HepG2 (cell line): ENCODE results near the gene LHX1. TPM values are rescaled to one million over a fixed set of nuclear protein-coding genes. Genes with fewer than 3 reads are reported as not detected.

ENCODE experiments used
- ATAC-seq: fragments of 200-7000 bp; cut with Tn5 transposase; 3 replicates; pipeline ENCODE4 v1.9.1; 2020; ENCODE audit warnings: mild to moderate bottlenecking, moderate library complexity
- BruUV-seq: library from RNA; stranded (reverse); fragments of 400-500 nt; replicated peaks from 2 replicates; lab custom pipeline; 2021; lab: Mats Ljungman, UMichigan
- CTCF ChIA-PET: fragments of 300-600 bp; formaldehyde crosslinking; extraction: SDS; loops from one replicate; lab custom pipeline; 2021; ENCODE audit warnings: low total read pairs, inconsistent platforms, low intra/inter-chr PET ratio; lab: Yijun Ruan, JAX
- POLR2A ChIA-PET: fragments of 350-600 bp; sonication (Branson Sonifier 250); formaldehyde crosslinking; loops from one replicate; lab custom pipeline; 2020; ENCODE audit warnings: antibody characterized with exemption, inconsistent platforms; lab: Yijun Ruan, JAX
- DNase-seq: peaks from one replicate; pipeline ENCODE4 v3.0.0-alpha.2; 2015; ENCODE audit warnings: low spot score
- FAIRE-seq: peaks from 3 replicates; lab custom pipeline; 2011; peaks lifted over from hg19 to GRCh38; lab: Jason Lieb, UNC
- H2AFZ ChIP-seq: one replicate; pipeline ENCODE4 v1.6.1; 2011; ENCODE audit warnings: low read length, inconsistent platforms
- H3K27ac ChIP-seq: fragments of 300-600 bp; 3 replicates; pipeline ENCODE4 v1.8.0; 2011; ENCODE audit warnings: mixed run types, mild to moderate bottlenecking, mixed read lengths, low read length, inconsistent platforms; ENCODE audit not compliant: insufficient read depth; ENCODE audit errors: extremely low read length
- H3K27me3 ChIP-seq, 2 experiments: fragments of 200-600 bp in 1 of 2; 2 replicates in 1 of 2; 3 replicates in 1 of 2; pipeline versions ENCODE4 v1.6.0 to v1.8.0; 2011; ENCODE audit warnings: low read length in 2 of 2, mild to moderate bottlenecking in 2 of 2, moderate library complexity in 2 of 2, inconsistent platforms in 1 of 2; ENCODE audit not compliant: insufficient read depth in 2 of 2, control insufficient read depth in 1 of 2
- H3K36me3 ChIP-seq, 2 experiments: fragments of 200-600 bp in 1 of 2; replicated peaks in 1 of 2; 2 replicates in 1 of 2; 3 replicates in 1 of 2; pipeline versions ENCODE4 v1.5.1 to v1.8.0; 2011; ENCODE audit warnings: low read length in 2 of 2, inconsistent platforms in 1 of 2; ENCODE audit not compliant: insufficient read depth in 2 of 2, control insufficient read depth in 1 of 2
- H3K4me1 ChIP-seq: 2 replicates; pipeline ENCODE4 v1.5.1; 2012; ENCODE audit warnings: low read length, inconsistent platforms; ENCODE audit not compliant: insufficient read depth
- H3K4me2 ChIP-seq: 2 replicates; pipeline ENCODE4 v1.6.0; 2011; ENCODE audit warnings: low read depth, low read length, inconsistent platforms
- H3K4me3 ChIP-seq, 3 experiments: fragments of 200-600 bp in 1 of 3; sonication (generic), shearing (Covaris generic) in 1 of 3; replicated peaks in 1 of 3; 2 replicates each; pipeline ENCODE4 v1.5.1; 2011 to 2016; ENCODE audit warnings: low read length in 3 of 3, inconsistent platforms in 2 of 3, low read depth in 2 of 3, mild to moderate bottlenecking in 2 of 3, control low read depth in 1 of 3, mixed read lengths in 1 of 3; ENCODE audit not compliant: insufficient read depth in 1 of 3
- H3K79me2 ChIP-seq: one replicate; pipeline ENCODE4 v1.6.1; 2011; ENCODE audit warnings: low read length, inconsistent platforms; ENCODE audit not compliant: insufficient read depth
- H3K9ac ChIP-seq: 2 replicates; pipeline ENCODE4 v1.6.0; 2011; ENCODE audit warnings: mild to moderate bottlenecking, low read depth, low read length, inconsistent platforms; ENCODE audit not compliant: insufficient read depth
- H3K9me3 ChIP-seq: 2 replicates; pipeline ENCODE4 v1.5.1; 2012; ENCODE audit warnings: mild to moderate bottlenecking, low read length
- H4K20me1 ChIP-seq: 2 replicates; pipeline ENCODE4 v1.6.0; 2011; ENCODE audit warnings: inconsistent platforms, mild to moderate bottlenecking, low read length, moderate library complexity; ENCODE audit not compliant: insufficient read depth
- HDAC6 ChIP-seq: fragments of 200-600 bp; sonication (generic); IDR thresholded peaks from 2 replicates; pipeline ENCODE4 v1.7.0; 2017; ENCODE audit warnings: mild to moderate bottlenecking, antibody characterized with exemption, low read length, low read depth
- MAFF ChIP-seq: IDR thresholded peaks from 2 replicates; pipeline ENCODE4 v1.6.1; 2011; ENCODE audit warnings: low read depth, low read length, improper control_type of control experiment
- MATR3 ChIP-seq: sonication (generic); formaldehyde crosslinking; IDR thresholded peaks from 2 replicates; pipeline ENCODE4 v1.4.0; 2020; ENCODE audit warnings: missing genetic modification reagents
- ZMYM4 ChIP-seq: sonication (generic); formaldehyde crosslinking; IDR thresholded peaks from 2 replicates; pipeline ENCODE4 v1.8.1; 2023; ENCODE audit warnings: mild to moderate bottlenecking, missing genetic modification reagents
- WGBS: methylation state at CpG from one replicate; pipeline ENCODE4 v1.1.6; 2017; ENCODE audit warnings: low lambda C conversion rate; 5-methylcytosine and 5-hydroxymethylcytosine counted together
- in situ Hi-C: cut with HindIII; loops from 2 replicates; pipeline ENCODE4 v1.10.0; 2017; ENCODE audit warnings: low pct_unique_long_range_greater_than_20kb; ENCODE audit not compliant: extremely low pct_ligation_motif_present
- intact Hi-C: fragments of 100-400 bp; cut with micrococcal nuclease; formaldehyde crosslinking; loops from one replicate; pipeline ENCODE4 v1.10.0; 2022; ENCODE audit not compliant: unreplicated experiment
- polyA plus RNA-seq, 8 experiments: library from polyadenylated mRNA; depleted of rRNA in 3 of 8; stranded (reverse) in 7 of 8; unstranded in 1 of 8; fragments of >200 nt; fragmentation: Illumina TruSeq in 4 of 8; extraction: Trizol in 4 of 8; gene quantifications; 2 replicates each; pipeline versions ENCODE4 v1.2.1 to v1.2.3, GENCODE V29; 2011 to 2016; ENCODE audit warnings: low read depth in 4 of 8, missing spikeins in 1 of 8, mixed read lengths in 1 of 8; ENCODE audit not compliant: insufficient read depth in 1 of 8
- total RNA-seq, 5 experiments: library from RNA; depleted of rRNA; stranded (reverse); fragments of >200 nt; fragmentation: Illumina TruSeq; extraction: Trizol; gene quantifications; 2 replicates each; pipeline ENCODE4 v1.2.3, GENCODE V29; 2016; ENCODE audit warnings: low read depth in 1 of 5
- TF ChIP-seq, protein P1 (sequence below): sonication (generic); formaldehyde crosslinking; IDR thresholded peaks from 2 replicates; pipeline ENCODE4 v1.8.0; 2022; ENCODE audit warnings: low read depth, missing genetic modification reagents
- TF ChIP-seq, protein P2 (sequence below): sonication (generic); formaldehyde crosslinking; IDR thresholded peaks from 2 replicates; pipeline ENCODE4 v1.4.0; 2020; ENCODE audit warnings: missing genetic modification reagents

LHX1 gene
- total and polyA plus RNA-seq, 2 of the 13 experiments (the other 11 are each of a cell fraction or from before 2014, with no cell fraction given) = not detected

DNA sequence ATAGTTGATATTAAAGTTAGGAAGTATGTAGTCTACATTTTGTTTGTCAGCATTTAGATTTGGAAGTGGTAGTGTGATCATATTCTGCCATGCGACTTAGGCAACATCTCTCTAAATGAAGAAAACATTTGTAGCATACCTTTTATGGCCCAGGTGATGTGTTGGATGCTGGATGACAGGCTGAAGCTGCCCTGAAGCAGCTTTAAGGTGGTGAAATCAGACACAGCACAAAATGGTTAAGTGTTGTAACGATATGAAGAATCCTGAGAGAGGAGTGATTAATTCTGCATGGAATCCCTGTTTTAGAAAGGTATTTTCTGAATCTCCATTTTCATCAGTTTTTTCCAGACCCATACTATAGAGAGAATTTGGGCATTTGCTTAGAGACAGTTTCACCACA, 39.8 kb downstream of the LHX1 start:
- Histone ChIP-seq H3K36me3 (peaks cover 0 to 8% of the 10 kb centered on the region in 2 experiments; a peak in 1 of 5 replicates), H2AFZ (no peak overlapping the region), H3K27me3 (no peaks in the 10 kb centered on the region), H3K4me3 (no peak overlapping the region), H3K79me2 (peaks cover 4% of the 10 kb centered on the region), H3K4me1 (peaks cover 2% of the 10 kb centered on the region; the same call in 1 of the 2 replicates), H4K20me1 (no peaks in the 10 kb centered on the region), H3K4me2 (no peak overlapping the region), H3K9me3 (no peaks in the 10 kb centered on the region), H3K27ac (no peak overlapping the region), H3K9ac (no peak overlapping the region)
- WGBS = 97% methylated on average over 2 of the region's 2 CpGs
- ATAC-seq (no peak), DNase-seq (no peak), FAIRE-seq (no peak)
- CTCF ChIA-PET = no interaction called here
- no TSS peak for BruUV-seq
- POLR2A ChIA-PET = interaction anchor here (1.7 kb wide), 1 partner anchor 28 kb away, joined by 3 read pairs; the partner anchor contains the start of gene AATF
- intact Hi-C loops = no loop called here
- in situ Hi-C loops = no loop called here
- TF ChIP-seq, protein P1, sequence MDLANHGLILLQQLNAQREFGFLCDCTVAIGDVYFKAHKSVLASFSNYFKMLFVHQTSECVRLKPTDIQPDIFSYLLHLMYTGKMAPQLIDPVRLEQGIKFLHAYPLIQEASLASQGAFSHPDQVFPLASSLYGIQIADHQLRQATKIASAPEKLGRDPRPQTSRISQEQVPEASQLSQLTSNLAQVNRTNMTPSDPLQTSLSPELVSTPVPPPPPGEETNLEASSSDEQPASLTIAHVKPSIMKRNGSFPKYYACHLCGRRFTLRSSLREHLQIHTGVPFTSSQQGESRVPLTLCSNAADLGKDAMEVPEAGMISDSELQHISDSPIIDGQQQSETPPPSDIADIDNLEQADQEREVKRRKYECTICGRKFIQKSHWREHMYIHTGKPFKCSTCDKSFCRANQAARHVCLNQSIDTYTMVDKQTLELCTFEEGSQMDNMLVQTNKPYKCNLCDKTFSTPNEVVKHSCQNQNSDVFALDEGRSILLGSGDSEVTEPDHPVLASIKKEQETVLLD (CRISPR knock-in tag) = no peak
- TF ChIP-seq ZMYM4 (no peak), MAFF (no peak), HDAC6 (no peak), MATR3 (CRISPR knock-in tag) (no peak)

DNA sequence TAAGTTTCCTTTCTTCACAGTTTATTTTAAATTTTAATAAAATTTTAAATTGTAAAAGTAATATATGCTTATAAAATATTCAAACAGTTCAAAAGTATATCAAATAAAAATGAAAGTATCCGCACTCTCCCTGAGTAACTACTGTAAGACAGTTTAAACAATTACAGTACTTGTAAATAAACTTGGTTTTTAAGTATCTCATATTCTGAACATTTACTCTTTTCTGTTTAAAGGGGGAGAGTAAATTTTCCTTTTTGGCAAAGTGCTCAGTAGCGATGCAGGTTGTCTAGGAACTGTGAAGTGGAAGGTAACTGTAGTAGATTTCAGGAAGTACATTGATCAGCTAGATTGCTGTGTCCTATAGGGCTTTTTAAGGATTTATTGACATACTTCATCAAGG, 40.3 kb downstream of the LHX1 start:
- Histone ChIP-seq H2AFZ (no peak overlapping the region), H3K9ac (no peak overlapping the region), H4K20me1 (no peaks in the 10 kb centered on the region), H3K27me3 (no peaks in the 10 kb centered on the region), H3K4me3 (no peak overlapping the region), H3K36me3 (peaks cover 0 to 8% of the 10 kb centered on the region in 2 experiments; a peak in 1 of 5 replicates), H3K79me2 (peaks cover 4% of the 10 kb centered on the region), H3K9me3 (no peaks in the 10 kb centered on the region), H3K4me2 (no peak overlapping the region)
- ATAC-seq = no peak
- no peak for FAIRE-seq
- ChIA-PET POLR2A (no interaction called here), CTCF (no interaction called here)
- BruUV-seq = no TSS peak
- WGBS = 98% methylated on average over 2 of the region's 2 CpGs
- in situ Hi-C loops = no loop called here
- TF ChIP-seq, protein P2, sequence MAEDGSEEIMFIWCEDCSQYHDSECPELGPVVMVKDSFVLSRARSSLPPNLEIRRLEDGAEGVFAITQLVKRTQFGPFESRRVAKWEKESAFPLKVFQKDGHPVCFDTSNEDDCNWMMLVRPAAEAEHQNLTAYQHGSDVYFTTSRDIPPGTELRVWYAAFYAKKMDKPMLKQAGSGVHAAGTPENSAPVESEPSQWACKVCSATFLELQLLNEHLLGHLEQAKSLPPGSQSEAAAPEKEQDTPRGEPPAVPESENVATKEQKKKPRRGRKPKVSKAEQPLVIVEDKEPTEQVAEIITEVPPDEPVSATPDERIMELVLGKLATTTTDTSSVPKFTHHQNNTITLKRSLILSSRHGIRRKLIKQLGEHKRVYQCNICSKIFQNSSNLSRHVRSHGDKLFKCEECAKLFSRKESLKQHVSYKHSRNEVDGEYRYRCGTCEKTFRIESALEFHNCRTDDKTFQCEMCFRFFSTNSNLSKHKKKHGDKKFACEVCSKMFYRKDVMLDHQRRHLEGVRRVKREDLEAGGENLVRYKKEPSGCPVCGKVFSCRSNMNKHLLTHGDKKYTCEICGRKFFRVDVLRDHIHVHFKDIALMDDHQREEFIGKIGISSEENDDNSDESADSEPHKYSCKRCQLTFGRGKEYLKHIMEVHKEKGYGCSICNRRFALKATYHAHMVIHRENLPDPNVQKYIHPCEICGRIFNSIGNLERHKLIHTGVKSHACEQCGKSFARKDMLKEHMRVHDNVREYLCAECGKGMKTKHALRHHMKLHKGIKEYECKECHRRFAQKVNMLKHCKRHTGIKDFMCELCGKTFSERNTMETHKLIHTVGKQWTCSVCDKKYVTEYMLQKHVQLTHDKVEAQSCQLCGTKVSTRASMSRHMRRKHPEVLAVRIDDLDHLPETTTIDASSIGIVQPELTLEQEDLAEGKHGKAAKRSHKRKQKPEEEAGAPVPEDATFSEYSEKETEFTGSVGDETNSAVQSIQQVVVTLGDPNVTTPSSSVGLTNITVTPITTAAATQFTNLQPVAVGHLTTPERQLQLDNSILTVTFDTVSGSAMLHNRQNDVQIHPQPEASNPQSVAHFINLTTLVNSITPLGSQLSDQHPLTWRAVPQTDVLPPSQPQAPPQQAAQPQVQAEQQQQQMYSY = no peak
- TF ChIP-seq, all 625 proteins: peak for 0
- Histone ChIP-seq H3K27ac (no peak overlapping the region), H3K4me1 (no peaks in the 10 kb centered on the region)
- no peak for DNase-seq
- intact Hi-C loops = no loop called here
